Dendritic cell treated with granulocyte-macrophage colony-stimulating factor and Interleukin-4, amounts not matched to agents 40 ng/mL and 50 ng/mL, for 4 days (primary cell): ENCODE results near the gene PMPCA.

Source experiments
- H3K27ac Mint-ChIP-seq: one replicate; pipeline ENCODE4 v1.8.0; 2022; ENCODE audit warnings: mild to moderate bottlenecking, mixed read lengths
- H3K27me3 Mint-ChIP-seq: one replicate; pipeline ENCODE4 v1.8.0; 2022; ENCODE audit warnings: mild to moderate bottlenecking, mixed read lengths
- H3K36me3 Mint-ChIP-seq: one replicate; pipeline ENCODE4 v1.8.0; 2022; ENCODE audit warnings: low read depth, mixed read lengths
- H3K4me1 Mint-ChIP-seq: one replicate; pipeline ENCODE4 v1.8.0; 2022; ENCODE audit warnings: low read depth, mixed read lengths
- H3K4me3 Mint-ChIP-seq: one replicate; pipeline ENCODE4 v1.8.0; 2022; ENCODE audit warnings: mild to moderate bottlenecking, moderate library complexity, mixed read lengths
- H3K9me3 Mint-ChIP-seq: one replicate; pipeline ENCODE4 v1.8.0; 2022; ENCODE audit warnings: mixed read lengths
- intact Hi-C: fragments of 100-400 bp; cut with micrococcal nuclease; formaldehyde crosslinking; loops from one replicate; pipeline ENCODE4 v1.15.0; 2022

Gene PMPCA

GRCh38 chr9:136447173-136447778, 36.8 kb downstream of the PMPCA start:
- Mint-ChIP-seq H3K4me3 (no peak overlapping the region), H3K4me1 (no peaks in the 10 kb centered on the region), H3K9me3 (no peaks in the 10 kb centered on the region), H3K36me3 (peaks cover 100% of the 10 kb centered on the region), H3K27me3 (no peaks in the 10 kb centered on the region), H3K27ac (no peak overlapping the region)
- intact Hi-C loops = no loop called here

GRCh38 chr9:136448655-136449054, 38.2 kb downstream of the PMPCA start:
- H3K36me3 Mint-ChIP-seq = peaks cover 100% of the 10 kb centered on the region
- intact Hi-C loops = no loop called here
- H3K27ac Mint-ChIP-seq = no peak overlapping the region
- H3K4me3 Mint-ChIP-seq = no peak overlapping the region
- H3K4me1 Mint-ChIP-seq = no peaks in the 10 kb centered on the region
- H3K27me3 Mint-ChIP-seq = no peaks in the 10 kb centered on the region
- H3K9me3 Mint-ChIP-seq = no peaks in the 10 kb centered on the region

GRCh38 chr9:136451221-136451877, 40.9 kb downstream of the PMPCA start:
- Mint-ChIP-seq H3K27me3 (no peaks in the 10 kb centered on the region), H3K36me3 (peaks cover 100% of the 10 kb centered on the region), H3K4me1 (no peaks in the 10 kb centered on the region), H3K4me3 (no peak overlapping the region), H3K9me3 (no peaks in the 10 kb centered on the region), H3K27ac (no peak overlapping the region)
- intact Hi-C loops = no loop called here

- Mint-ChIP-seq H3K4me3 (no peak overlapping the region), H3K4me1 (no peaks in the 10 kb centered on the region), H3K36me3 (peaks cover 100% of the 10 kb centered on the region), H3K27me3 (no peaks in the 10 kb centered on the region), H3K27ac (no peak overlapping the region), H3K9me3 (no peaks in the 10 kb centered on the region)
- intact Hi-C loops = no loop called here
Observed at GRCh38 chr9:136453326-136453725, 42.9 kb downstream of the PMPCA start.

GRCh38 chr9:136454026-136454796, 43.8 kb downstream of the PMPCA start:
- no peaks in the 10 kb centered on the region for H3K4me1 Mint-ChIP-seq
- H3K27ac Mint-ChIP-seq = peak overlapping the region; percentile 17
- peaks cover 100% of the 10 kb centered on the region for H3K36me3 Mint-ChIP-seq
- no peaks in the 10 kb centered on the region for H3K27me3 Mint-ChIP-seq
- intact Hi-C loops = no loop called here
- no peaks in the 10 kb centered on the region for H3K9me3 Mint-ChIP-seq
- H3K4me3 Mint-ChIP-seq = no peak overlapping the region

GRCh38 chr9:136455043-136456002, 44.9 kb downstream of the PMPCA start:
- H3K36me3 Mint-ChIP-seq = peaks cover 99% of the 10 kb centered on the region
- intact Hi-C loops = no loop called here
- H3K27me3 Mint-ChIP-seq = no peaks in the 10 kb centered on the region
- no peaks in the 10 kb centered on the region for H3K9me3 Mint-ChIP-seq
- H3K4me3 Mint-ChIP-seq = no peak overlapping the region
- no peaks in the 10 kb centered on the region for H3K4me1 Mint-ChIP-seq
- peak overlapping the region; percentile 17 for H3K27ac Mint-ChIP-seq

GRCh38 chr9:136456258-136456657, 45.8 kb downstream of the PMPCA start:
- no peaks in the 10 kb centered on the region for H3K9me3 Mint-ChIP-seq

GRCh38 chr9:136457326-136457725, 46.9 kb downstream of the PMPCA start:
- Mint-ChIP-seq H3K4me3 (no peak overlapping the region), H3K36me3 (peaks cover 99% of the 10 kb centered on the region), H3K27ac (no peak overlapping the region), H3K9me3 (no peaks in the 10 kb centered on the region), H3K27me3 (no peaks in the 10 kb centered on the region), H3K4me1 (no peaks in the 10 kb centered on the region)
- intact Hi-C loops = no loop called here

More at GRCh38 chr9:136456258-136456657, 45.8 kb downstream of the PMPCA start:
- no peak overlapping the region for H3K4me3 Mint-ChIP-seq
- H3K36me3 Mint-ChIP-seq = peaks cover 99% of the 10 kb centered on the region
- intact Hi-C loops = no loop called here
- no peaks in the 10 kb centered on the region for H3K27me3 Mint-ChIP-seq
- H3K27ac Mint-ChIP-seq = no peak overlapping the region
- H3K4me1 Mint-ChIP-seq = no peaks in the 10 kb centered on the region

- intact Hi-C loops = no loop called here
- Mint-ChIP-seq H3K9me3 (no peaks in the 10 kb centered on the region), H3K4me3 (no peak overlapping the region), H3K36me3 (peaks cover 99% of the 10 kb centered on the region), H3K4me1 (no peaks in the 10 kb centered on the region), H3K27me3 (no peaks in the 10 kb centered on the region), H3K27ac (no peak overlapping the region)
Observed at GRCh38 chr9:136459425-136459824, 49.0 kb downstream of the PMPCA start.

- intact Hi-C loops = no loop called here
- Mint-ChIP-seq H3K4me1 (no peaks in the 10 kb centered on the region), H3K27ac (no peak overlapping the region), H3K27me3 (no peaks in the 10 kb centered on the region), H3K36me3 (peaks cover 99% of the 10 kb centered on the region), H3K4me3 (no peak overlapping the region), H3K9me3 (no peaks in the 10 kb centered on the region)
Observed at GRCh38 chr9:136460772-136461325, 50.4 kb downstream of the PMPCA start.

- no peaks in the 10 kb centered on the region for H3K27me3 Mint-ChIP-seq
- H3K27ac Mint-ChIP-seq = no peak overlapping the region
- H3K4me1 Mint-ChIP-seq = no peaks in the 10 kb centered on the region
- no peak overlapping the region for H3K4me3 Mint-ChIP-seq
- no peaks in the 10 kb centered on the region for H3K9me3 Mint-ChIP-seq
- peaks cover 99% of the 10 kb centered on the region for H3K36me3 Mint-ChIP-seq
- intact Hi-C loops = no loop called here
Observed at GRCh38 chr9:136462664-136463063, 52.2 kb downstream of the PMPCA start.

- peaks cover 98% of the 10 kb centered on the region for H3K36me3 Mint-ChIP-seq
Observed at GRCh38 chr9:136463578-136463977, 53.1 kb downstream of the PMPCA start.

GRCh38 chr9:136464241-136464640, 53.8 kb downstream of the PMPCA start:
- Mint-ChIP-seq H3K36me3 (peaks cover 98% of the 10 kb centered on the region), H3K9me3 (no peaks in the 10 kb centered on the region), H3K4me1 (no peaks in the 10 kb centered on the region), H3K27ac (no peak overlapping the region), H3K27me3 (no peaks in the 10 kb centered on the region), H3K4me3 (no peak overlapping the region)
- intact Hi-C loops = no loop called here

More at GRCh38 chr9:136463578-136463977, 53.1 kb downstream of the PMPCA start:
- intact Hi-C loops = no loop called here
- H3K27ac Mint-ChIP-seq = no peak overlapping the region
- H3K4me1 Mint-ChIP-seq = no peaks in the 10 kb centered on the region
- no peaks in the 10 kb centered on the region for H3K27me3 Mint-ChIP-seq
- no peak overlapping the region for H3K4me3 Mint-ChIP-seq
- H3K9me3 Mint-ChIP-seq = no peaks in the 10 kb centered on the region
